ENCODE measurements around the gene TEPSIN.

DNA sequence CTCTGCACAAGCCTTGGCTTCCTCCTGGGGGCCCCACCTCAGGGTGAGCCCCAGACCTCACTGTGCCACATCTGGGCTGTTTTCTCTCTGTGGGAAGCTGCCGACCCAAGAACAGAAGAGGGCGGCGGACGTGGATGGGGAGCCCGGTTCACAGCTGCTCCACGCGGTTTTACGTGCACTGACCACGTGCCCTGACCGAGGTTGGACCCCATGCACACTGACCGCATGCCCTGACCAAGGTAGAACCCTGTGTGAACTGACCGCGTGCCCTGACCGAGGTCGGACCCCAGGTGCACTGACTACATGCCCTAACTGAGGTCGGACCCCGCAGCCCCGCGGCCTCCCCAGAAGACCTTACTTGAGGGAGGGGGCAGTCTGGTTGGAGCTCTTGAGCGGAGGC lies 35.7 kb downstream of the TEPSIN start:
- TF ChIP-seq CTCF (IDR thresholded peaks at IDR 0.05) (no peak), POLR2A (IDR thresholded peaks at IDR 0.05) (no peak), EP300 (IDR thresholded peaks at IDR 0.05) (no peak), POLR2AphosphoS5 (IDR thresholded peaks at IDR 0.05) (no peak)

Data from upper lobe of left lung (tissue), 4 donors.